Activated CD8-positive, alpha-beta T cell treated with anti-CD3 and anti-CD28 coated beads for 36 hours (primary cell): ENCODE measurements around the gene MYPOP. TPM values are rescaled to one million over a fixed set of nuclear protein-coding genes. Genes with fewer than 3 reads are reported as not detected.

Experiments used
- ATAC-seq: fragments of 200-7000 bp; cut with Tn5 transposase; one replicate; pipeline ENCODE4 v1.10.0; 2021; ENCODE audit warnings: mild to moderate bottlenecking, moderate library complexity
- CTCF ChIA-PET: fragments of 350-600 bp; sonication (Branson Sonifier 250); formaldehyde crosslinking; loops from one replicate; lab custom pipeline; 2021; ENCODE audit warnings: antibody characterized with exemption; lab: Charles Lee
- POLR2A ChIA-PET: fragments of 350-600 bp; sonication (Branson Sonifier 250); formaldehyde crosslinking; loops from one replicate; lab custom pipeline; 2021; ENCODE audit warnings: antibody characterized with exemption; lab: Charles Lee
- DNase-seq: peaks from one replicate; pipeline ENCODE4 v3.0.0-alpha.2; 2020
- H3K27ac Mint-ChIP-seq: one replicate; pipeline ENCODE4 v1.8.0; 2021; ENCODE audit warnings: mild to moderate bottlenecking, mixed read lengths
- H3K27me3 Mint-ChIP-seq: one replicate; pipeline ENCODE4 v1.8.0; 2021; ENCODE audit warnings: mixed read lengths
- H3K36me3 Mint-ChIP-seq: one replicate; pipeline ENCODE4 v1.8.0; 2021; ENCODE audit warnings: low read depth, mixed read lengths
- H3K4me1 Mint-ChIP-seq: one replicate; pipeline ENCODE4 v1.8.0; 2021; ENCODE audit warnings: low read depth, mixed read lengths
- H3K4me3 Mint-ChIP-seq: one replicate; pipeline ENCODE4 v1.8.0; 2021; ENCODE audit warnings: mild to moderate bottlenecking, moderate library complexity, mixed read lengths
- H3K9me3 Mint-ChIP-seq: one replicate; pipeline ENCODE4 v1.8.0; 2021; ENCODE audit warnings: mixed read lengths
- intact Hi-C: fragments of 100-400 bp; cut with micrococcal nuclease; formaldehyde crosslinking; loops from one replicate; pipeline ENCODE4 v1.10.0; 2022
- total RNA-seq, 2 experiments: library from RNA; stranded (reverse); gene quantifications; one replicate each; pipeline ENCODE4 v1.2.3, GENCODE V29; 2021
- TF ChIP-seq, protein P1 (sequence below): fragments of 200-600 bp; IDR thresholded peaks from one replicate; pipeline ENCODE4 v1.8.0; 2022; ENCODE audit warnings: antibody characterized with exemption, mild to moderate bottlenecking

Gene MYPOP
- total RNA-seq, 2 experiments from 2014 or later: 4.1 to 5.0 TPM

DNA sequence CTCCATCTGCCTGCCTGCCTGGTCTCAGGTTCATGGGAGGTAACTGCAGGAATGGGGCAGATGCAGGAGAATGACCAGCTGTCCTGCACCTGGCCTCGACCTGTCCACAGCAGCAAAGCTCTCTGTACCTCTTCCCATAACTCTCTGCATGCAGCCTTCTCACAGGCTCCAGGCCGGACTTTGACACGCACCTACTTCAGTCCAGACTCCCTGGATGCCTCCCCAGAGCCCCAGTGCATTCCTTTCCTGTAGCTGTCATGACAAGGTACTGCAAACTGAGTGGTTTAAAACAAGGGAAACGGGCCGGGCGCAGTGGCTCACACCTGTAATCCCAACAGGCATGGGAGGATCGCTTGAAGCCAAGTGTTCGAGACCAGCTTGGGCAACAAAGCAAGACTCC, 8.9 kb upstream of the MYPOP start:
- H3K4me1 Mint-ChIP-seq: no peaks in the 10 kb centered on the region
- no peaks in the 10 kb centered on the region for H3K36me3 Mint-ChIP-seq
- TF ChIP-seq, protein P1, sequence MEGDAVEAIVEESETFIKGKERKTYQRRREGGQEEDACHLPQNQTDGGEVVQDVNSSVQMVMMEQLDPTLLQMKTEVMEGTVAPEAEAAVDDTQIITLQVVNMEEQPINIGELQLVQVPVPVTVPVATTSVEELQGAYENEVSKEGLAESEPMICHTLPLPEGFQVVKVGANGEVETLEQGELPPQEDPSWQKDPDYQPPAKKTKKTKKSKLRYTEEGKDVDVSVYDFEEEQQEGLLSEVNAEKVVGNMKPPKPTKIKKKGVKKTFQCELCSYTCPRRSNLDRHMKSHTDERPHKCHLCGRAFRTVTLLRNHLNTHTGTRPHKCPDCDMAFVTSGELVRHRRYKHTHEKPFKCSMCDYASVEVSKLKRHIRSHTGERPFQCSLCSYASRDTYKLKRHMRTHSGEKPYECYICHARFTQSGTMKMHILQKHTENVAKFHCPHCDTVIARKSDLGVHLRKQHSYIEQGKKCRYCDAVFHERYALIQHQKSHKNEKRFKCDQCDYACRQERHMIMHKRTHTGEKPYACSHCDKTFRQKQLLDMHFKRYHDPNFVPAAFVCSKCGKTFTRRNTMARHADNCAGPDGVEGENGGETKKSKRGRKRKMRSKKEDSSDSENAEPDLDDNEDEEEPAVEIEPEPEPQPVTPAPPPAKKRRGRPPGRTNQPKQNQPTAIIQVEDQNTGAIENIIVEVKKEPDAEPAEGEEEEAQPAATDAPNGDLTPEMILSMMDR: no peak
- DNase-seq (no peak), ATAC-seq (no peak)
- H3K9me3 Mint-ChIP-seq: no peaks in the 10 kb centered on the region
- POLR2A ChIA-PET: no interaction called here
- H3K27me3 Mint-ChIP-seq: peaks cover 18% of the 10 kb centered on the region
- H3K27ac Mint-ChIP-seq: no peak overlapping the region
- intact Hi-C loops: no loop called here
- H3K4me3 Mint-ChIP-seq: no peak overlapping the region
- CTCF ChIA-PET: interaction anchor here (1.3 kb wide), 1 partner anchor 8 kb away, joined by 3 read pairs; no protein-coding TSS in a partner anchor

DNA sequence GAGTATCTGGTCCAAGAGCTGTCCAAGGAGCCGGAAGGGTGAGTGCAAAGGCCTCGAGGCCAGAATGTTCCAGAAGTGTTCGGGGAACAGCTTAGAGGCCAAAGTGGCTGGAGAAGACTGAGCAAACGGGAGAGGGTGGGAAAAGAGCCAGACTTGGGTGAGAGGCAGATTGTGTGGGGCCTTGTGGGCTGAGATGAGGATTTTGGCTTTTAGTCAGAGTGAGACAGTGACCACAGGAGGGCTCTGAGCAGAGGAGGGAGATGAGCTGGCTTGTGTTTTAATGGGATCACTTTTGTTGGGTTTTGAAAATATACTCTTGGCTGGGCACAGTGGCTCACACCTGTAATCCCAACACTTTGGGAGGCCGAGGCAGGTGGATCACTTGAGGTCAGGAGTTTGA, 6.5 kb upstream of the MYPOP start:
- CTCF ChIA-PET: no interaction called here

DNA sequence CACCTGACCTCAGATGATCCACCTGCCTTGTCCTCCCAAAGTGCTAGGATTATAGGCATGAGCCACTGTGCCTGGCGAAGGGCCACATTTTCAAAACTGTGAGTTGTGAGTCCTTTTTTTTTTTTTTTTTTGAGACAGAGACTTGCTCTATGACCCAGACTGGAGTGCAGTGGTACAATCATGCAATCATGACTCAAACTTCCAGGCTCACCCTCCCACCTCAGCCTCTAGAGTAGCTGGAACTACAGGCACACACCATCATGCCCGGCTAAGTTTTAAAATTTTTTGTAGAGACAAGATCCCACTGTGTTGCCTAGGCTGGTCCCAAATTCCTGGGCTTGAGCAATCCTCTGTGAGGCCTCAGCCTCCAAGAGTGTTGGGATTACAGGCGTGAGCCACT, 3.8 kb upstream of the MYPOP start:
- DNase-seq (no peak), ATAC-seq (no peak)
- POLR2A ChIA-PET: no interaction called here
- no peak overlapping the region for H3K4me3 Mint-ChIP-seq
- H3K9me3 Mint-ChIP-seq: no peaks in the 10 kb centered on the region
- intact Hi-C loops: no loop called here
- H3K36me3 Mint-ChIP-seq: no peaks in the 10 kb centered on the region
- TF ChIP-seq, protein P1: no peak
- CTCF ChIA-PET: no interaction called here
- no peak overlapping the region for H3K27ac Mint-ChIP-seq
- peaks cover 7% of the 10 kb centered on the region for H3K27me3 Mint-ChIP-seq
- peaks cover 3% of the 10 kb centered on the region for H3K4me1 Mint-ChIP-seq

More for the DNA sequence above, 6.5 kb upstream of the MYPOP start:
- no peak overlapping the region for H3K27ac Mint-ChIP-seq
- H3K4me1 Mint-ChIP-seq: no peaks in the 10 kb centered on the region
- POLR2A ChIA-PET: no interaction called here
- H3K9me3 Mint-ChIP-seq: no peaks in the 10 kb centered on the region
- TF ChIP-seq, protein P1: no peak
- DNase-seq (no peak), ATAC-seq (no peak)
- peaks cover 16% of the 10 kb centered on the region for H3K27me3 Mint-ChIP-seq
- H3K36me3 Mint-ChIP-seq: no peaks in the 10 kb centered on the region
- intact Hi-C loops: no loop called here
- no peak overlapping the region for H3K4me3 Mint-ChIP-seq

DNA sequence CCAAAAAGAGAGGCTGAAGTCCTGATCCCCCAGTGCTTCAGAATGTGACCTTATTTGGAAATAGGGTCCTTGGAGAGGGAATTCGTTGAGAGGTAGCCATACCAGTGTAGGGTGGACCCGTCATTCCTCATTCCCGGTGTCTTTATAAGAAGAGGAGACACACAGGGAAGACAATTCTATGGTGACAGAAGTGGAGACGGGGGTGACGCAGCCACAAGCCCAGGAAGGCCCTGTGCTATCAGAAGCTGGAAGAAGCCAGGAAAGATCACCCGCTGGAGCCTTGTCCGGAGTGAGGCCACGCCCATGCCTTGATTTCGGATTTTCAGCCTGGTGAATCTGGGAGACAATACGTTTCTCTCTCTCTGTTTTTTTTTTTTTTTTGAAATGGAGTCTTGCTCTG, 2.6 kb upstream of the MYPOP start:
- ChIA-PET POLR2A (no interaction called here), CTCF (interaction anchor here (0.8 kb wide), 1 partner anchor 10 kb away, joined by 3 read pairs; the partner anchor contains the start of gene NANOS2)
- H3K36me3 Mint-ChIP-seq: peaks cover 4% of the 10 kb centered on the region
- TF ChIP-seq, protein P1: no peak
- peaks cover 11% of the 10 kb centered on the region for H3K4me1 Mint-ChIP-seq
- no peak overlapping the region for H3K4me3 Mint-ChIP-seq
- H3K27ac Mint-ChIP-seq: no peak overlapping the region
- DNase-seq: no peak
- ATAC-seq: no peak
- peaks cover 5% of the 10 kb centered on the region for H3K27me3 Mint-ChIP-seq
- intact Hi-C loops: no loop called here
- no peaks in the 10 kb centered on the region for H3K9me3 Mint-ChIP-seq

DNA sequence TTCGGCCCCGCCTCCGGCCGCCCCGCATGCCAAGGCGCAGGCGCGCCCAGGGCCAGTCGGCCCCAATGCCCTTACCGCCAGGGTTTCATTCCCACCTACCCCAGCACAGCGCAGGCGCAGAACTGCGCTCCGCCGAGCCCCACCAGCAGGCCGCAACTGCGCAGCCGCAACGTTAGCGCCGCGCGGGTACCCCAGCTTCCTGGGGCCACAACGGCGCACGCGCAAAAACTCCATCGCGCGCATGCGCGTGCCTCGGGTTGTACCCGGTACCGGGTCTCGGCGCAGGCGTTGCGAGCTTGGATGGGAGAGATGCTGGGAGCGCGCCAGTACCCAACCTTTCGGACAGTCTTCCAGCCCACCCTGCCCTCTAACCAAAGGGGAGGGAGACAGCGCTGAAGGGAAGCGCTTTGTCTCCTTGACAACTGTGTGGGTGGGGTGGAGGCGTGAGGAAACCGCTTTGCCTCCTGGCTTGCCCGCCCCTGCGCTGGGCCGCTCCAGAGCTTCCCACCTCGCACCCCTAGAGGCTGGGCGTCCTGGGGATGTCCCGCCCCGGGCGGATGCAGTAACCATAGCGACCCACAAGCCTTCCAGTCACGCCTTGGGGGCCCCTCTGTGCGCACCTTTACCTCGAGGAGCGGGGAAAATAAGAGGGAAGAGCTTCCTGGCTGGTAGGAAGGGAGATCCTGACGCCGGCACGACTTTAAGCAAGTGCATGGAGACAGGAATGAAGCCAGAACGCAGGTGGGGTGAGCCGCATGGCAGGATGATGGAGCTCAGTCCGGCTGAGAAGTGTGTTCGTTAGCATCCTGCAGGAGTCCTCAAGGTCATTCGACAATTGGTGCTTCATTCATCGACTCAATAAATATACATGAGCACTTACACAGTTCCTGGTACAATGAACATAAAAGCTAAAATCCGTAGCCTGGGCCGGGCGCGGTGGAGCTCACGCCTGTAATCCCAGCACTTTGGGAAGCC, 525 bp upstream of the MYPOP start:
- CTCF ChIA-PET: interaction anchor here (0.7 to 2.4 kb wide), 14 partner anchors 9 to 362 kb away, joined by 3 to 14 read pairs (median 6); partner anchors contain the start of genes FOXA3, IRF2BP1, SIX5 and SYMPK
- H3K9me3 Mint-ChIP-seq: no peaks in the 10 kb centered on the region
- DNase-seq: peak; percentile 98
- peaks cover 13% of the 10 kb centered on the region for H3K4me1 Mint-ChIP-seq
- peaks cover 11% of the 10 kb centered on the region for H3K36me3 Mint-ChIP-seq
- H3K27ac Mint-ChIP-seq: peak overlapping the region; percentile 76
- POLR2A ChIA-PET: interaction anchor here (0.7 to 2.3 kb wide), 8 partner anchors 10 to 211 kb away, joined by 3 to 8 read pairs (median 4); partner anchors contain the start of genes FOXA3, IRF2BP1, QPCTL and SNRPD2
- intact Hi-C loops: no loop called here
- TF ChIP-seq, protein P1: no peak
- H3K27me3 Mint-ChIP-seq: no peaks in the 10 kb centered on the region
- peak; percentile 90 for ATAC-seq
- H3K4me3 Mint-ChIP-seq: peak overlapping the region; percentile 83
